Cardiac fibroblast (primary cell): ENCODE measurements around the gene TARBP1.

ENCODE experiments used
- DNase-seq, 2 donors: peaks; one replicate each; pipeline versions ENCODE4 v3.0.0 to v3.0.0-alpha.2; 2010; ENCODE audit warnings: low read depth in 2 of 2
- H3K4me3 ChIP-seq, 2 donors: replicated peaks in 1 of 2; 1 replicate in 1 of 2; 2 replicates in 1 of 2; pipeline ENCODE4 v1.5.1; 2011; ENCODE audit warnings: low read depth in 2 of 2, low read length in 2 of 2, mild to moderate bottlenecking in 2 of 2, moderate library complexity in 1 of 2
- CTCF ChIP-seq: IDR thresholded peaks from one replicate; pipeline ENCODE4 v1.5.1; 2011; ENCODE audit warnings: low read depth, mild to moderate bottlenecking, low read length, inconsistent platforms

TARBP1 gene

DNA sequence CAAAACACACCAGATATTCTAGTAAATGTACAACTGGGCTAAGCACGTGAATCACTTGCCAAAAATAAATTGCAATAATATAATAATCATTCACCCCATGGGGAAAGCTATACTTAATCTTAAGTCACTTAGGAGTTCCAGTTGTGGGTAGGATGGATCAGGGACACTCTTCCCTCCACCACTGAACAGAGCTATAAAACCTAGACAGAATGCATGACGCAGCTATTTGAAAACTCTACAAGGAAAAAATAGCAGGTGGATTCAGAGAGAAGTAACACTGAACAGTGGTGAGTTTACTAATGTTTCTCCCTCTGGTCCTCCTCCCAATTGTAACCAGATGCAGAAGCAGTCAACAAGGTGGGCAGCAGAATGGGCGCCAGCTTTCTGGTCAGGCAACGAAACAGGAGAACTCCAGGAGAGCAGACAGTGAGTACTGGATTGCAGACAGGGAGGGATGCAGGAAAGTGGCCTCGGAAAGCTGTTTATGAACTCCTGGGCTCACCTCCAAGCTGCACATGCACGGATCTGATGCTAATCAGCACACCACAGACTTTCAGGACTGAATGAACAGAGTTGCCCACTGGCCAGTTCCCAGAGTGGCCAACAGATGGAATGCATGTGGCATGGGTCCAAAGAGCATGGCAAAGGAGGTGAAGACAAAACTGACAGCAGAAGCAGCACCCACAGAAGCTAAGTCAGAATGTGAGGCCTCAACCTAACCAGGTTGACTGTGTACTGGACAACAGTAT lies 41.4 kb downstream of the TARBP1 start:
- no peak for TF ChIP-seq CTCF
- DNase-seq, result peak in 1 of 2 donors; percentile 49
- no peak overlapping the region for H3K4me3 ChIP-seq

DNA sequence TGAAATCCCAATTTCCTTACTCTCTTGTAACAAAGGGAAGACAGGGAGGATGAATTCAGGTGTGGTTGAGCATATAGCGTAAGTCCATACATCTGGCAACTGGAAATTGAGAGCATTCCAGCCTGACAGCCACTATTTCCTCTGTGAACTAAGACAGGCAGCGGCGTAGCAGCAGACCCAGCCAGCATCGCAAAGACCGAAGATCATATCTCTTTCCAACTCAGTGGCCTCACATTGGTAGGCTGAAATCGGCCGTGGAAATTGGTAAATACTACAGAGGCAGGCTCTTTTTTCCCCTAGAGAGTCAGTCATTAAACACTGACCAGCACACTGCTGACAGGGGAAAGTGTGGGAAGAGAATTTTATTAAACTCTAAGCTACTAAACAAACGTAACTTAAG lies 43.4 kb downstream of the TARBP1 start:
- no peak overlapping the region for H3K4me3 ChIP-seq
- TF ChIP-seq CTCF, result no peak
- peak in 1 of 2 donors; percentile 3 for DNase-seq

DNA sequence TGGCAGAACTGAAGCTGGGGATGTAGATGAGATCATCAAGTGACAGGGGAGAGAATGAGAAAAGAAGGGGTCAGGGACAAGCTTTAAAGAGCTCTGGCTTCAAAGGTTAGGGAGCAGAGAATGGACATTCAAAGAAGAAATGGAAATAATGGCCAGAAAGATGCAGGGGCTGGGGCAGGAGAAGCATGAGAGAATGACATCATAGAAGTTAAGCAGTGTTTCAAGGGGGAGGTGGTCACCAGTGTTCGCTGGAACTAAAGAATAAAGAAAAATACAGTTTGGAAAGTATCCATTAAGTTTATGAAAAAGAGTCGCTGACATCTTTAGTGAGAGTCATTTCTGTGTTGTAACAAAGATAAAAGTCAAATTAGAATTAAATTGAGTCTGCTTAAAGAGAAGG lies 44.3 kb downstream of the TARBP1 start:
- no peak overlapping the region for H3K4me3 ChIP-seq
- DNase-seq, result no peak
- TF ChIP-seq CTCF, result no peak

DNA sequence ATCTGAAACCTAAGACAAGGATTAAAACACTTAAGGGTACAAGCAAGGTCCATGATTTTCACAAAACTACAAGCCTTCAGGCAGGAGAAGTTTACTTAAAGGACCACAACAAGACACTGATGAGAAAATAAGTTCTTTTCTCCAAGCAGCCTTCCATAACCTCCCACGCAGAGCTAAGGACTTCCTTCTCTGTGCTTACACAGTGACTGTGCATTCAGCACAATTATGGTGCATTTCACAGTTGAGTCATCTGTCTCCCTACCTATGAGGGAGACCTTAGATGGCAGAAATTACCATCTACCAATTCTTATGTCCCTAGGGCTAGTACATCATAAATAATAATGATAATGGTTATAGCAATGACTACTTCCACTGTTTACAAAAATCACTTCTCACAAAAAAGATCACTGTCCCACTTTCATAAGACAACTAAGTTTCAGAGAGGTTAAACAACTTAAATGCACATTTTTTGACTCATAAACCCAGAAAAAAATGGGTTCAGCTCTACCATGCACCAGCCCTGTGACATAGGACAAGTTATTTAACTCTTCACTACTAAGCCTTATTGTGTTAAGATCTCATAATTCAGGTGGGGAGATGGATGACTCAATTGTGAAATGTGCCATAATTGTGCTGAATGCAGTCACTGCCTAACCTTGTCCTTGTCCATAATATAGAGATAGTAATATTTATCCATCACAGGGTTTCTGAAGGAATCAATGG lies 45.3 kb downstream of the TARBP1 start:
- TF ChIP-seq CTCF, result no peak
- peak; percentile 32 to 85 for DNase-seq
- H3K4me3 ChIP-seq, result no peak overlapping the region

- DNase-seq, result peak in 1 of 2 donors; percentile 15
- TF ChIP-seq CTCF, result no peak
- H3K4me3 ChIP-seq, result no peak overlapping the region
Measured at GRCh38 chr1:234431255-234431654, 47.7 kb downstream of the TARBP1 start.

DNA sequence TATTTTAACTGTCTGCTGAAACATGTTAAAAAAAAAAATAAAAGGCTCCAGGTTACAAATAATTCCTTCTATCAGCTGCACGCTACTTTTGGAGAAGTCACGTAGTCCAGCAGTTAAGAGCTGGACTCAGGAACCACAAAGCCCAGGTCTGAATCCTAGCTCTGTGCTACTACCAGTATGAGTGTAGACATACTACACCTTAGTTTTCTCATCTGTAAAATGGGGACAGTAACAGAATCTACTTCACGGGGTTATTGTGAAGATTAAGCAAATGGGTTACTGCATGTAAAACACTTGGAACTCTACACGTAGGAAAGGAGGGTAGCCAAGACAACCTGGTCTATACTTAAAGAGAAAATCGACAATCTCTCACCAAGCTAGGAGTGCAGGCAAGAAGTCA lies 48.3 kb downstream of the TARBP1 start:
- TF ChIP-seq CTCF, result no peak
- no peak overlapping the region for H3K4me3 ChIP-seq
- DNase-seq, result no peak
